GM12865 (cell line): ENCODE data around the gene SLC35F5.

Source experiments
- DNase-seq: peaks from one replicate; pipeline ENCODE4 v3.0.0; 2010; ENCODE audit warnings: low read depth
- H3K4me3 ChIP-seq: 2 replicates; pipeline ENCODE4 v1.5.1; 2011; ENCODE audit warnings: mild to moderate bottlenecking, low read depth, low read length, control low read depth
- CTCF ChIP-seq: IDR thresholded peaks from 2 replicates; pipeline ENCODE4 v1.5.1; 2011; ENCODE audit warnings: low read length, control low read depth, low read depth, inconsistent platforms; ENCODE audit not compliant: insufficient read depth; ENCODE audit errors: missing control alignments

Gene SLC35F5

DNA sequence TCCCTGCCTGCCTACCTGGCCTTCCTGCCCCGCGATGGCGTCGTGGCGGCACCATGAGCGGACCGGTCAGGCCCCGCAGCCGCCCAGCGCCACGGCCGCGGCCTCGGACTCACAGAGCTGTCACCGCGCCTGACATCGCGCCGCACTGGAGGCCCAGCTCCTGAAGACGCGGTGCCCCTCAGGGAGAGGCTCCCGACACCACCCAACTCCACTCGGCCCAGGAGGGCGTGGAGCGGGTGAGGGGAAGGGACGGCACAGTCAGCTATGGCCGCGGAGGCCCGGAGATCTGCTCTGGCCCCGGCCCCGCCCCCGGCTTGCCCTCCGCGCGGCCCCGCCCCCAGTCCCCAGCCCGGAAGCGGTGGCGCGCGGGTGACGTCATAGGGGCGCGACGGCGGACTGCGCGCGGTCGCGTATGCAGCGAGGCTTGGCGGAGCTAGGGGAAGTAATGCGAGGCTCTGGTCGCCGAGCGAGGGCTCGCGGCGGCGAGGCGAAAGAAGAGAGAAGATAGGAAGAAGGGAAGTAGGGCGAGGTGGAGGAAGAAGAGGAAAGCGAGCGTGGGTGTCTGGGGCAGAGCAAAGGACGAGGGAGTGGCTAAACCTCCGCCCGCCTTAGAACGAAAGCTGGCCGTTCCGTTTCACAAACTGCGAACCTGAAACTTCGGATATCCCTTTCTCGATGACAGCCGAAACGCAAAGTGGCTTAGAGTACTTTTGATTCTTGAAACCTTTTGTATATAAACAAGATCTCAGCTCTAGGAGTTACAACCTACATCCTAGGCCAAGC lies at the start of gene SLC35F5:
Gene SLC35F5, minus strand, starts transcription at position 288 of the 783 bp plus-strand sequence. Its CDS starts 233 bp downstream, at position 55.
- TF ChIP-seq CTCF: no peak
- peak; percentile 96 for DNase-seq
- peak within 1 kb of the TSS; percentile 95 for H3K4me3 ChIP-seq

GRCh38 chr2:113799375-113799774 lies 42.9 kb upstream of the SLC35F5 start:
- H3K4me3 ChIP-seq: no peak overlapping the region
- no peak for DNase-seq
- no peak for TF ChIP-seq CTCF

DNA sequence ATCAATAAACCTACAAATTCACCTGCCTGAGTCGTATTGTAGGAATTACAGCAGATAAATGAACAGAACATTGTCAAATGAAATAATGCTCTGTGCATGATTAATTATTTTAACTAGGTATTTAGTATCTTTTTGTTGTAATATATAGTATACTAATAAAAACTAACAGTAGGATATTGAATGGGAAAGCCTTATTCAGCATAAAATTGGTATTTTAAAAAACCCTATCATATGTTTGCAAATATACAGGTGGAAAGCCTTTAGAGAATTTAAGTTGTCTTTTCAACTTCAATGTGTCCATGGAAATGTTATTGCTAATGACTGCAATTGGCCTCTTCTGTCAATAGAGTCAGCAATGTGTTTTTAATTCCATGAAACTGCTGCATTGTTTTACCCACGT lies 40.8 kb upstream of the SLC35F5 start:
- no peak for DNase-seq
- no peak for TF ChIP-seq CTCF
- H3K4me3 ChIP-seq: no peak overlapping the region

DNA sequence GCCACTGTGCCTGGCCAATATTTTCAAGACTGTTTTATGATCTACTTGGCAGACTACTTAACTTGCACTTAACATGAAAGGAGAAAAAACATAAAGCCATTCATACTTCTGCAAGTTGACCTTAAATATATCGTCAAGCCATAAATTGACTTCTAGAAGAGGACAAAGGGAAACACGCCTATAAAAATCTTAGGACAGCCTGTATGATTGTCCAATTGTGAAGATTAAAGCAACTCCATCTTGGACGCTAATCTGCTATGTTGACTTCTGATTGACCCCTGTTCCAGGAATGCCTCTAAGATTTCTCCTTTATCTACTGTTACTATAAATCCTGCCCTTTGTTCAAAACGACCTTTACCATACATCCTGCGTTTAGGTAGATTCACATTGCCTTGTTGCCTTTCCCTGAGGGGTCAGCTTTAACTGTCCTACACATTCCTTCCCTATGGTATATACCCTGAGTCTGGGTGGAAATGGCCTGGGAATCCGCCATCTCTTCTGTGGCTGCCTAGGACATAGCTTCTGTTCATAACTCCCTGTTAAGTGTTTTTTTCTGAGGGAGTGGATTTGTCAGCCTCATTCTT lies 40.2 kb upstream of the SLC35F5 start:
- no peak for DNase-seq
- no peak overlapping the region for H3K4me3 ChIP-seq
- TF ChIP-seq CTCF: no peak

DNA sequence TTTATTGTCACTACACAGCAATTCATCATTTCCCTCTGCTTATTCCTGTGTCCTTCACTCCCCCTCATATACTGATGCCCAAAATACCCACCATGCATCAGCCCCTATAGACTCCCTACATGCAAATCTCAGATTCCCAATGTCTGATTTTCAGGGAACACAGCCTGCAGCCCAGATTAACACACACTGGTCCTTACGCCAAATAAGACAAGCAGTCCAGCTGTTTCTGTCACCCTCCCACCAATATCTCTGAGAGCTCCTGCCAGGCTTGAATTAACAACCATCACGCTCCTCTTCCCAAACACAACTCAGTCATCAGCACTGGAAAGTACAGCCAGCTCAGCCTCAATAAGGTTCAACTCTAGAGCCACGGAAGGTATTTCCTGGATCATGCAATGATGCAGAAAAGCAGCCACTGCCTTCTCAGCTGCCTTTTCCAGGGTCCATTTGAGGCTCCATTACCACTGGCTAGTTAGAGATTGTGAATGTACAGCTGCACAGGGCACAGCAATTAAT lies 39.0 kb upstream of the SLC35F5 start:
- no peak for DNase-seq
- H3K4me3 ChIP-seq: no peak overlapping the region
- TF ChIP-seq CTCF: no peak

DNA sequence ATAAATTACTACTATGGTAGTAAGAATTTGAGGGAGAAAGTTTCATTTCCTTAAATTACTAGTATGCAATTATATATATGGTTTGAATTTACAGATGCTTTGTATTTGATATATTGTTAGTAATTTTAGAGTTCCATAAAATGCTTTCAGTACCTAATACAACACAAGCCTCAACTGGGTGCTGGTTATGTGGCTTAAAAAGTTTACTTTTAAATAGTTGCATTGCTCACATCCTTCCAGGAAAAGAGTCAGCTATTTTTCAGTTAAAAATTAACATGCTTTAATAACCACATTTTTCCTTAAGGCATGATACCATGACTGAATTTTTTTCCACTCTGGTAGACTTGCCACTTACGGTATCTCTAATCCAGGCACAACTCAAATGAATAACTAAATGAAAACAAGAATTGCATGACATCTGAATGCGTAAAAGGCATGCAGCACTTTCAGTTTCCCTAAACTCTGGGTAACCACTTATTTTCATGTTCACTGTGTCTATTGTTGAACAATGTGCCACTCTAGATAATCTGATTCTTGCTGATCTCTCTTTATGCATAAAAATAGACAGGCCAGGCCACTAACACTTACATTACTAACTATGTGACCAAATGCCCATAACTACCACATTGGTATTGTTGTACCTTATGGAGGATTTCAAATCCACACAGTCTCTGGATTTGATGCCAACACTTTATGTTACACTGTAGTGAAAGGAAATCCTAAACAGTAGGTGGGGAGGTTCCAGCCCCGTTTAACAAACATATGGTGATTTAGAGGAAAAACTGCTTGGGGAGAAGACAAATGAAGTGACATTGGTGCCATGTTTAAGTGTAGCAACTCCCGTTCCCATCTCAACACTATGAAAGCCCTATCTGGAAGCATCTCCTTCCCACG lies 35.5 kb upstream of the SLC35F5 start:
- peak overlapping the region; percentile 11; the same call in 1 of the 2 replicates for H3K4me3 ChIP-seq
- DNase-seq: peak; percentile 69
- TF ChIP-seq CTCF: no peak
